A549 (cell line): ENCODE data around the gene CDHR2. TPM values are rescaled to one million over a fixed set of nuclear protein-coding genes. Genes with fewer than 3 reads are reported as not detected.

ENCODE experiments used
- ATAC-seq, 2 experiments: fragments of 200-7000 bp in 1 of 2; fragments of >200 bp in 1 of 2; cut with Nextera tagmentation in 1 of 2; cut with Tn5 transposase in 1 of 2; 3 replicates each; pipeline versions ENCODE4 v1.8.0 to v1.9.1; 2018 to 2020; ENCODE audit warnings: mild to moderate bottlenecking in 1 of 2, moderate library complexity in 1 of 2
- CTCF ChIA-PET: fragments of 300-600 bp; sonication (Branson Sonifier 250); formaldehyde crosslinking; extraction: SDS; loops from one replicate; lab custom pipeline; 2021; ENCODE audit warnings: antibody characterized with exemption, inconsistent platforms; lab: Yijun Ruan, JAX
- POLR2A ChIA-PET: fragments of 350-600 bp; formaldehyde crosslinking; extraction: SDS; loops from one replicate; lab custom pipeline; 2021; ENCODE audit warnings: antibody characterized with exemption, inconsistent platforms; lab: Yijun Ruan, JAX
- DNase-seq, 2 experiments: peaks; one replicate each; pipeline versions ENCODE4 v3.0.0 to v3.0.0-alpha.2; 2011 to 2016; ENCODE audit warnings: low read depth in 1 of 2, low spot score in 1 of 2
- FAIRE-seq: peaks from 2 replicates; lab custom pipeline; 2011; peaks lifted over from hg19 to GRCh38; lab: Jason Lieb, UNC
- H3K27ac ChIP-seq, 2 experiments: fragments of >200 bp; sonication (Bioruptor Twin); formaldehyde crosslinking; 3 replicates each; pipeline ENCODE4 v1.5.1; 2016 to 2017
- H3K4me1 ChIP-seq: fragments of >200 bp; sonication (Bioruptor Twin); formaldehyde crosslinking; 3 replicates; pipeline ENCODE4 v1.6.1; 2016
- H3K4me2 ChIP-seq: fragments of >200 bp; sonication (Bioruptor Twin); formaldehyde crosslinking; 3 replicates; pipeline ENCODE4 v1.6.1; 2016
- H3K4me3 ChIP-seq: fragments of >200 bp; sonication (Bioruptor Twin); formaldehyde crosslinking; 3 replicates; pipeline ENCODE4 v1.5.1; 2016
- H3K9me3 ChIP-seq: fragments of >200 bp; sonication (Bioruptor Twin); formaldehyde crosslinking; 3 replicates; pipeline ENCODE4 v1.6.1; 2016
- CHD4 ChIP-seq: fragments of 200-600 bp; sonication (generic); IDR thresholded peaks from 2 replicates; pipeline ENCODE4 v1.6.1; 2016; ENCODE audit warnings: antibody characterized with exemption, mild to moderate bottlenecking, borderline replicate concordance
- FOSL2 ChIP-seq, 2 experiments: fragments of 450-650 bp in 1 of 2; fragments of >200 bp in 1 of 2; sonication (Bioruptor Twin) in 1 of 2; formaldehyde crosslinking; IDR thresholded peaks; 2 replicates each; pipeline versions ENCODE4 v1.5.0 to v1.6.1; 2016 to 2020; ENCODE audit warnings: mild to moderate bottlenecking in 1 of 2, moderate library complexity in 1 of 2
- FOXS1 ChIP-seq: fragments of 250-450 bp; sonication (Bioruptor Pico); IDR thresholded peaks from 2 replicates; pipeline ENCODE4 v1.5.0; 2020; ENCODE audit warnings: mild to moderate bottlenecking, moderate library complexity
- HOXB13 ChIP-seq: fragments of 250-450 bp; sonication (Bioruptor Pico); IDR thresholded peaks from 2 replicates; pipeline ENCODE4 v1.5.0; 2020; ENCODE audit warnings: low read depth, mild to moderate bottlenecking, moderate library complexity
- JUN ChIP-seq, 2 experiments: fragments of >200 bp; sonication (Bioruptor Twin); formaldehyde crosslinking; IDR thresholded peaks; 2 replicates in 1 of 2; 3 replicates in 1 of 2; pipeline ENCODE4 v1.6.1; 2016 to 2017
- JUNB ChIP-seq: fragments of >200 bp; sonication (Bioruptor Twin); formaldehyde crosslinking; IDR thresholded peaks from 2 replicates; pipeline ENCODE4 v1.6.1; 2016
- MAFK ChIP-seq: fragments of 450-650 bp; IDR thresholded peaks from 2 replicates; pipeline ENCODE4 v1.6.1; 2014; ENCODE audit not compliant: partially characterized antibody
- MAZ ChIP-seq: fragments of 150-350 bp; IDR thresholded peaks from 2 replicates; pipeline ENCODE4 v1.6.1; 2014; ENCODE audit warnings: antibody characterized with exemption, low read depth, low read length, borderline replicate concordance
- MYC ChIP-seq: IDR thresholded peaks from 2 replicates; pipeline ENCODE4 v1.6.1; 2012; ENCODE audit warnings: mild to moderate bottlenecking, inconsistent platforms, low read length, improper control_type of control experiment, borderline replicate concordance
- RCOR1 ChIP-seq: fragments of 150-350 bp; IDR thresholded peaks from 2 replicates; pipeline ENCODE4 v1.6.1; 2014; ENCODE audit warnings: antibody characterized with exemption, low read length, low read depth
- RNF2 ChIP-seq: fragments of 200-600 bp; sonication (generic); IDR thresholded peaks from 2 replicates; pipeline ENCODE4 v1.6.1; 2016; ENCODE audit warnings: low read depth, mild to moderate bottlenecking, antibody characterized with exemption, moderate library complexity, borderline replicate concordance
- ZC3H11A ChIP-seq: fragments of 450-650 bp; IDR thresholded peaks from 2 replicates; pipeline ENCODE4 v1.6.1; 2014; ENCODE audit warnings: antibody characterized with exemption, mild to moderate bottlenecking
- WGBS: methylation state at CpG from one replicate; pipeline ENCODE4 v1.1.6; 2017; ENCODE audit errors: missing lambda C conversion rate; 5-methylcytosine and 5-hydroxymethylcytosine counted together
- polyA plus RNA-seq, 4 experiments: library from polyadenylated mRNA; depleted of rRNA in 3 of 4; stranded (reverse); fragments of >200 nt; fragmentation: RNase III in 1 of 4; extraction: RNeasy Plus Mini Kit Qiagen cat#74134 plus additional on column Dnase treatment in 1 of 4; gene quantifications; 2 replicates in 3 of 4; 3 replicates in 1 of 4; pipeline ENCODE4 v1.2.3, GENCODE V29; 2011 to 2017
- TF ChIP-seq, protein P1 (sequence below): IDR thresholded peaks from 2 replicates; pipeline ENCODE4 v1.6.1; 2012; ENCODE audit warnings: low read depth, borderline replicate concordance
- TF ChIP-seq, protein P2 (sequence below): IDR thresholded peaks from 2 replicates; pipeline ENCODE4 v1.6.1; 2012
- TF ChIP-seq, protein P3 (sequence below): fragments of >200 bp; sonication (Bioruptor Twin); formaldehyde crosslinking; IDR thresholded peaks from 3 replicates; pipeline ENCODE4 v1.6.1; 2016
- TF ChIP-seq, protein P4 (sequence below): fragments of >200 bp; sonication (Bioruptor Twin); formaldehyde crosslinking; IDR thresholded peaks from 2 replicates; pipeline ENCODE4 v1.6.1; 2016
- TF ChIP-seq, protein P5 (sequence below): fragments of 250-450 bp; sonication (Bioruptor Pico); IDR thresholded peaks from 2 replicates; pipeline ENCODE4 v1.5.0; 2020; ENCODE audit warnings: low read depth, mild to moderate bottlenecking, moderate library complexity

CDHR2 gene
- polyA plus RNA-seq, 2 of the 4 experiments (the other 2 are of a cell fraction): 0.09 TPM; not detected in 1

DNA sequence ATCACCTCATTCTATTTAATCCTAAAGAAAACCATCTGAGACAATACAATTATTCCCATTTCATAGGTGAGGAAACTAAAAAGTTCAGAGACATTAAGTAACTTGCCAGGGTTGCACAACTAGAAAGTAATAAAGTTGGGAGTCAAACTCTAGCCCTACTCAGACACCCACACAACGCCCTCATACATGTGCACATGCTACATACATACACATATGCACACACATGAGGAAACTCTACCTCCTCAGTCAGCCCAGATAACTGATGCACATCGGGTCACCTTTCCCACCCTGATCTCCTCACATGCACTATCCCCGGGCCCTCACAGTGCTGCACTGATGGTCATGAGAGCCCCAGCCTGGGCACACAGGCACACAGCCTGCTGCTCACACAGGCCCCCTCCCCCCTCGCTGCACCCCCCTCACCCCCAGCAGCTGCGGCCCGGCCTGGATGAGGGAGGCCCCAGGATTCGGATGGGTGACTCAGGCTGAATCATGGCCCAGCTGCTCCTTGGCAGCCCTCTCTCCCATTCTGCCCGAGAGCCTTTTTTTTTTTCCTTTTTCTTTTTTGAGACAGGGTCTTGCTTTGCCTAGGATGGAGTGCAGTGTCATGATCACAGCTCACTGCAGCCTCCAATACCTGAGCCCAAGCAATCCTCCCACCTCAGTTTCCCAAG lies 65.8 kb downstream of the CDHR2 start:
- ChIA-PET CTCF (interaction anchor here (0.6 to 1.1 kb wide), 2 partner anchors 82 to 739 kb away, joined by 3 to 5 read pairs; no protein-coding TSS in a partner anchor), POLR2A (interaction anchor here (0.7 kb wide), 1 partner anchor 77 kb away, joined by 3 read pairs; the partner anchor contains the start of gene RNF44)
- H3K4me2 ChIP-seq: peak overlapping the region; percentile 54
- DNase-seq: peak in 1 of 2 experiments; percentile 58
- no peaks in the 10 kb centered on the region for H3K9me3 ChIP-seq
- ATAC-seq: peak; percentile 26 to 46; a peak in 3 of 6 replicates
- H3K27ac ChIP-seq: peak overlapping the region in 1 of 2 experiments; percentile 50; a peak in 3 of 6 replicates
- H3K4me1 ChIP-seq: peaks cover 31% of the 10 kb centered on the region
- FAIRE-seq: no peak
- H3K4me3 ChIP-seq: no peak overlapping the region
- TF ChIP-seq ZC3H11A: no peak
- TF ChIP-seq MAZ: no peak
- TF ChIP-seq, protein P1, sequence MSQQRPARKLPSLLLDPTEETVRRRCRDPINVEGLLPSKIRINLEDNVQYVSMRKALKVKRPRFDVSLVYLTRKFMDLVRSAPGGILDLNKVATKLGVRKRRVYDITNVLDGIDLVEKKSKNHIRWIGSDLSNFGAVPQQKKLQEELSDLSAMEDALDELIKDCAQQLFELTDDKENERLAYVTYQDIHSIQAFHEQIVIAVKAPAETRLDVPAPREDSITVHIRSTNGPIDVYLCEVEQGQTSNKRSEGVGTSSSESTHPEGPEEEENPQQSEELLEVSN: no peak
- no peak for TF ChIP-seq MYC
- no peak for TF ChIP-seq CHD4
- TF ChIP-seq JUNB: peak; percentile 72
- TF ChIP-seq, protein P2, sequence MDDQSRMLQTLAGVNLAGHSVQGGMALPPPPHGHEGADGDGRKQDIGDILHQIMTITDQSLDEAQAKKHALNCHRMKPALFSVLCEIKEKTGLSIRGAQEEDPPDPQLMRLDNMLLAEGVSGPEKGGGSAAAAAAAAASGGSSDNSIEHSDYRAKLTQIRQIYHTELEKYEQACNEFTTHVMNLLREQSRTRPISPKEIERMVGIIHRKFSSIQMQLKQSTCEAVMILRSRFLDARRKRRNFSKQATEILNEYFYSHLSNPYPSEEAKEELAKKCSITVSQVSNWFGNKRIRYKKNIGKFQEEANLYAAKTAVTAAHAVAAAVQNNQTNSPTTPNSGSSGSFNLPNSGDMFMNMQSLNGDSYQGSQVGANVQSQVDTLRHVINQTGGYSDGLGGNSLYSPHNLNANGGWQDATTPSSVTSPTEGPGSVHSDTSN: peak; percentile 48; the same call in 1 of the 2 replicates
- TF ChIP-seq FOSL2 (IDR thresholded peaks at IDR 0.05): peak; percentile 89
- peak; percentile 31; the same call in 1 of the 2 replicates for TF ChIP-seq FOSL2 (CRISPR knock-in tag; IDR thresholded peaks at IDR 0.05)
- TF ChIP-seq JUN (IDR thresholded peaks at IDR 0.05): peak in 1 of 2 experiments; percentile 35; a peak in 1 of 5 replicates
- TF ChIP-seq, protein P3, sequence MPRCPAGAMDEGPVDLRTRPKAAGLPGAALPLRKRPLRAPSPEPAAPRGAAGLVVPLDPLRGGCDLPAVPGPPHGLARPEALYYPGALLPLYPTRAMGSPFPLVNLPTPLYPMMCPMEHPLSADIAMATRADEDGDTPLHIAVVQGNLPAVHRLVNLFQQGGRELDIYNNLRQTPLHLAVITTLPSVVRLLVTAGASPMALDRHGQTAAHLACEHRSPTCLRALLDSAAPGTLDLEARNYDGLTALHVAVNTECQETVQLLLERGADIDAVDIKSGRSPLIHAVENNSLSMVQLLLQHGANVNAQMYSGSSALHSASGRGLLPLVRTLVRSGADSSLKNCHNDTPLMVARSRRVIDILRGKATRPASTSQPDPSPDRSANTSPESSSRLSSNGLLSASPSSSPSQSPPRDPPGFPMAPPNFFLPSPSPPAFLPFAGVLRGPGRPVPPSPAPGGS: no peak
- 6% methylated on average over 6 of the region's 8 CpGs for WGBS

DNA sequence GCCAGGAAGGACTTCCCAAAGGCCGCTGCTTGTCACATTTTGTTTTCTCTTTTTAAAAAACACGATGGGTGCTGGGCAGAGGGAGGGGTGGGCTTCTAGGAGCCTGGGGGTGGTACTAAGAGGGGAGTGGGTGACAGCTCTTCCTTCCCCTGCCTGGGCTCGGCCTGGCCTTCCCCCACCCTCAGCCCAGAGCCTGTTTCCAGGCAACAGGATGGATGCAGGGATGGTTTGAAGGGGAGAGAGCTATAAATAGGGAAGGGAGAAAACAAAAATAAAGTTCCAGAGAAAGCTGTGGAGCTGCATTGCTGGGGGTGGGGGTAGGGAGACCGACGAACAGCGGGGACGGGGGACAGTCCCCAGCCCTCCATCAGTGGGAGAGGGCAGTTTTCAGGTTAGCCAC lies 67.4 kb downstream of the CDHR2 start:
- POLR2A ChIA-PET: no interaction called here
- WGBS: 43% methylated on average over 6 of the region's 7 CpGs
- FAIRE-seq: no peak
- Histone ChIP-seq H3K27ac (no peak overlapping the region), H3K4me2 (no peak overlapping the region), H3K4me3 (no peak overlapping the region), H3K4me1 (peaks cover 40% of the 10 kb centered on the region), H3K9me3 (no peaks in the 10 kb centered on the region)
- no peak for DNase-seq
- ATAC-seq: no peak
- CTCF ChIA-PET: interaction anchor here (0.7 to 1.3 kb wide), 2 partner anchors 54 to 201 kb away, joined by 3 to 4 read pairs; no protein-coding TSS in a partner anchor
- TF ChIP-seq HOXB13 (CRISPR knock-in tag) (no peak), ZC3H11A (no peak), FOXS1 (CRISPR knock-in tag) (no peak), MAFK (no peak)

DNA sequence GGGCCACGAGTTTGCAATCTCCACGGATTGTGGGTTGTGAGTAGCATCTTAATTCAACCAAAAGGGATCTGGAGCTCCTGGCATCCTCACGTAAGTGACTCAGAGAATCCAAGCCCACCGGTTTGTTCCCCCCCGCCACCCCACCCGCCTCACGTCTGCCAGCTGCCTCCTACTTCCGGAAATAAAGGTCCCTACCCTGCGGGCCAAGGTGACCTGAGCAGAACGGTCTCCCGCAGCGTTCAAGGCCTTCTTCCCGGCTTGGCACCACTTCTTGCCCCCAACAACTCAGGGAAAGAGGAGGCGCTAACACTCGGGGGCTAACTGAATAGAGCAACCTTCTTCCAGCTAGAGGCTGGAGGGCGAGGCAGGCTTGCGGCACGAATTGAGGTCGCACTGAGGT lies 69.6 kb downstream of the CDHR2 start:
- ChIA-PET POLR2A (no interaction called here), CTCF (interaction anchor here (0.8 to 1.3 kb wide), 4 partner anchors 11 to 227 kb away, joined by 3 to 5 read pairs (median 4); no protein-coding TSS in a partner anchor)
- Histone ChIP-seq H3K4me2 (peak overlapping the region; percentile 91), H3K4me3 (no peak overlapping the region; the same call in 2 of the 3 replicates), H3K9me3 (no peaks in the 10 kb centered on the region), H3K27ac (no peak overlapping the region), H3K4me1 (peaks cover 35% of the 10 kb centered on the region)
- FAIRE-seq: no peak
- ATAC-seq: no peak
- no peak for DNase-seq
- 79% methylated on average over 18 of the region's 19 CpGs for WGBS
- TF ChIP-seq, protein P3: no peak
- no peak for TF ChIP-seq JUN (IDR thresholded peaks at IDR 0.05)
- TF ChIP-seq, protein P4, sequence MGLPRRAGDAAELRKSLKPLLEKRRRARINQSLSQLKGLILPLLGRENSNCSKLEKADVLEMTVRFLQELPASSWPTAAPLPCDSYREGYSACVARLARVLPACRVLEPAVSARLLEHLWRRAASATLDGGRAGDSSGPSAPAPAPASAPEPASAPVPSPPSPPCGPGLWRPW: no peak
- TF ChIP-seq, protein P5, sequence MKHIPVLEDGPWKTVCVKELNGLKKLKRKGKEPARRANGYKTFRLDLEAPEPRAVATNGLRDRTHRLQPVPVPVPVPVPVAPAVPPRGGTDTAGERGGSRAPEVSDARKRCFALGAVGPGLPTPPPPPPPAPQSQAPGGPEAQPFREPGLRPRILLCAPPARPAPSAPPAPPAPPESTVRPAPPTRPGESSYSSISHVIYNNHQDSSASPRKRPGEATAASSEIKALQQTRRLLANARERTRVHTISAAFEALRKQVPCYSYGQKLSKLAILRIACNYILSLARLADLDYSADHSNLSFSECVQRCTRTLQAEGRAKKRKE (CRISPR knock-in tag): no peak
- no peak for TF ChIP-seq RCOR1
- TF ChIP-seq FOXS1 (CRISPR knock-in tag): no peak
- TF ChIP-seq, protein P2: no peak
- TF ChIP-seq RNF2: no peak
